Sigmoid colon (tissue), 7 donors: ENCODE data around the gene BDNF. TPM values are rescaled to one million over a fixed set of nuclear protein-coding genes. Genes with fewer than 3 reads are reported as not detected.

Source experiments
- DNase-seq: peaks from one replicate; pipeline ENCODE4 v3.0.0-alpha.2; 2019
- H3K27ac ChIP-seq, 4 donors: fragments of 200-600 bp; sonication (generic); one replicate each; pipeline ENCODE4 v1.5.1; 2016 to 2019; ENCODE audit warnings: mild to moderate bottlenecking in 1 of 4
- H3K27me3 ChIP-seq, 3 donors: fragments of 200-600 bp; sonication (generic); one replicate each; pipeline ENCODE4 v1.5.1; 2019; ENCODE audit warnings: mild to moderate bottlenecking in 1 of 3
- H3K36me3 ChIP-seq, 4 donors: fragments of 200-600 bp; sonication (generic); one replicate each; pipeline ENCODE4 v1.5.1; 2016 to 2019
- H3K4me1 ChIP-seq, 4 donors: fragments of 200-600 bp; sonication (generic); one replicate each; pipeline ENCODE4 v1.5.1; 2017 to 2019
- H3K4me3 ChIP-seq, 4 donors: fragments of 200-600 bp; sonication (generic); one replicate each; pipeline ENCODE4 v1.5.1; 2017 to 2019; ENCODE audit warnings: mild to moderate bottlenecking in 2 of 4, moderate library complexity in 1 of 4
- H3K9me3 ChIP-seq, 4 donors: fragments of 200-600 bp in 3 of 4; sonication (generic) in 3 of 4; one replicate each; pipeline versions ENCODE4 v1.5.1 to v1.6.1; 2013 to 2019
- CTCF ChIP-seq, 4 experiments: fragments of 450-650 bp in 3 of 4; fragments of 200-600 bp in 1 of 4; IDR thresholded peaks; one replicate each; pipeline ENCODE4 v1.5.1; 2016 to 2019; ENCODE audit warnings: antibody characterized with exemption in 4 of 4, mild to moderate bottlenecking in 3 of 4, moderate library complexity in 2 of 4
- EP300 ChIP-seq, 4 donors: sonication (generic); formaldehyde crosslinking; IDR thresholded peaks; one replicate each; pipeline ENCODE4 v1.6.1; 2017; ENCODE audit warnings: antibody characterized with exemption in 4 of 4
- POLR2A ChIP-seq, 2 donors: fragments of 450-650 bp; IDR thresholded peaks; one replicate each; pipeline ENCODE4 v1.6.1; 2016; ENCODE audit warnings: antibody characterized with exemption in 2 of 2, mild to moderate bottlenecking in 2 of 2, moderate library complexity in 2 of 2
- POLR2AphosphoS5 ChIP-seq, 4 donors: sonication (generic); formaldehyde crosslinking; IDR thresholded peaks; one replicate each; pipeline ENCODE4 v1.6.1; 2017; ENCODE audit warnings: antibody characterized with exemption in 4 of 4
- WGBS, 2 donors: extraction: QIAGEN DNeasy Blood & Tissue Kit; methylation state at CpG; one replicate each; pipeline ENCODE4 v1.1.7; 2013; 5-methylcytosine and 5-hydroxymethylcytosine counted together
- intact Hi-C: fragments of 100-400 bp; cut with DNase I; formaldehyde crosslinking; loops from one replicate; pipeline ENCODE4 v1.15.1; 2023
- polyA plus RNA-seq, 3 donors: library from polyadenylated mRNA; stranded (reverse); fragments of 200-250 nt; gene quantifications; one replicate each; pipeline ENCODE4 v1.2.3, GENCODE V29; 2013
- total RNA-seq, 4 donors: library from RNA; depleted of rRNA; stranded (reverse); fragments of >200 nt; gene quantifications; one replicate each; pipeline ENCODE4 v1.1.0, GENCODE V29; 2016
- donor health status: healthy with polysubstance abuse.
- donor health status: Bipolar disorder and iron deficiency.
- donor health status: healthy.

Gene BDNF
- total and polyA plus RNA-seq, 7 donors: 0.10 to 1.1 (median 0.49) TPM; not detected in 2

- no peak for DNase-seq
- Histone ChIP-seq H3K9me3 (no peaks in the 10 kb centered on the region), H3K27ac (no peak overlapping the region), H3K4me1 (no peaks in the 10 kb centered on the region), H3K27me3 (no peaks in the 10 kb centered on the region), H3K4me3 (no peak overlapping the region), H3K36me3 (no peaks in the 10 kb centered on the region)
- TF ChIP-seq POLR2A (IDR thresholded peaks at IDR 0.05) (no peak), CTCF (IDR thresholded peaks at IDR 0.05) (no peak), POLR2AphosphoS5 (IDR thresholded peaks at IDR 0.05) (no peak)
- intact Hi-C loops: no loop called here
- 92 to 95% methylated on average over 3 of the region's 3 CpGs for WGBS, 2 donors
Observed at GRCh38 chr11:27610280-27610679, 90.0 kb downstream of the BDNF start.

DNA sequence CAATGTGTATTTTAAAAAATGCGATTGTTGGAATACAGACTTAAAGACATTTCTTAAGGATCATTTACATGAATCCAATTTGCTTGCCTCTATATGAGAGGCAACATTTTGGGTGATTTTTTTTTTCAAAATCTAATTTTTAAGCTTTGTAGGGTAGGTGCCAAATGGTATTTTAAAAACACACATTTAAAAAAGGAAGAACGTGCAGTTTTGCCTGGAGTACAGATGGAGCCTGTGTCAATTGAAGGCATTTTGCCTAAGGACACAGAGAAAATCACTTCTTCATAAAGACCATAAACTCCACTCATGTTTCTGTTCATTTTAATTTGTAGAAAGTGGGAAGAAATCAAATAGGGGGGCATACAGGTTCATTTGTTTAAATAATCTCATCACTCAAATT lies 91.3 kb downstream of the BDNF start:
- Histone ChIP-seq H3K27ac (no peak overlapping the region), H3K36me3 (no peaks in the 10 kb centered on the region), H3K4me3 (no peak overlapping the region), H3K4me1 (no peaks in the 10 kb centered on the region), H3K9me3 (no peaks in the 10 kb centered on the region), H3K27me3 (no peaks in the 10 kb centered on the region)
- no peak for DNase-seq
- intact Hi-C loops: no loop called here
- TF ChIP-seq POLR2A (IDR thresholded peaks at IDR 0.05): no peak
- no peak for TF ChIP-seq POLR2AphosphoS5 (IDR thresholded peaks at IDR 0.05)
- 91 to 95% methylated on average over 2 of the region's 2 CpGs for WGBS, 2 donors

- Histone ChIP-seq H3K27me3 (no peaks in the 10 kb centered on the region), H3K9me3 (no peaks in the 10 kb centered on the region), H3K36me3 (no peaks in the 10 kb centered on the region), H3K4me3 (no peak overlapping the region), H3K4me1 (no peaks in the 10 kb centered on the region), H3K27ac (no peak overlapping the region)
- intact Hi-C loops: no loop called here
- TF ChIP-seq CTCF (IDR thresholded peaks at IDR 0.05) (no peak), POLR2A (IDR thresholded peaks at IDR 0.05) (no peak), POLR2AphosphoS5 (IDR thresholded peaks at IDR 0.05) (no peak), EP300 (IDR thresholded peaks at IDR 0.05) (no peak)
- DNase-seq: no peak
Observed at GRCh38 chr11:27605422-27605821, 94.8 kb downstream of the BDNF start.

Other genes with a start within 250 kb of the BDNF start
- gene LGR4, start 227.7 kb downstream of the BDNF start, total RNA-seq: 10 to 100 TPM; 29.9 to 44.3 (median 38.6) TPM
- 10 to 100 TPM; 11.3 to 23.5 (median 12.6) TPM for gene LGR4, start 227.7 kb downstream of the BDNF start, polyA plus RNA-seq
- 10 to 100 TPM; 34.3 to 53.3 (median 48.9) TPM for gene LIN7C, start 193.7 kb downstream of the BDNF start, total RNA-seq
- gene LIN7C, start 193.7 kb downstream of the BDNF start, polyA plus RNA-seq: 10 to 100 TPM in 2 of 3 donors, 1 to 10 TPM in 1; 9.0 to 13.4 (median 12.1) TPM